Kidney capillary endothelial cell (primary cell): Measurements from ENCODE around the gene SLC35B4.
A peak's percentile ranks its signal among the peaks of the same experiment; 100 is the strongest.

Experiments
- DNase-seq: peaks from one replicate; pipeline ENCODE4 v3.0.0-alpha.2; 2018; ENCODE audit warnings: low spot score

SLC35B4 gene, protein sequence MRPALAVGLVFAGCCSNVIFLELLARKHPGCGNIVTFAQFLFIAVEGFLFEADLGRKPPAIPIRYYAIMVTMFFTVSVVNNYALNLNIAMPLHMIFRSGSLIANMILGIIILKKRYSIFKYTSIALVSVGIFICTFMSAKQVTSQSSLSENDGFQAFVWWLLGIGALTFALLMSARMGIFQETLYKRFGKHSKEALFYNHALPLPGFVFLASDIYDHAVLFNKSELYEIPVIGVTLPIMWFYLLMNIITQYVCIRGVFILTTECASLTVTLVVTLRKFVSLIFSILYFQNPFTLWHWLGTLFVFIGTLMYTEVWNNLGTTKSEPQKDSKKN

DNA sequence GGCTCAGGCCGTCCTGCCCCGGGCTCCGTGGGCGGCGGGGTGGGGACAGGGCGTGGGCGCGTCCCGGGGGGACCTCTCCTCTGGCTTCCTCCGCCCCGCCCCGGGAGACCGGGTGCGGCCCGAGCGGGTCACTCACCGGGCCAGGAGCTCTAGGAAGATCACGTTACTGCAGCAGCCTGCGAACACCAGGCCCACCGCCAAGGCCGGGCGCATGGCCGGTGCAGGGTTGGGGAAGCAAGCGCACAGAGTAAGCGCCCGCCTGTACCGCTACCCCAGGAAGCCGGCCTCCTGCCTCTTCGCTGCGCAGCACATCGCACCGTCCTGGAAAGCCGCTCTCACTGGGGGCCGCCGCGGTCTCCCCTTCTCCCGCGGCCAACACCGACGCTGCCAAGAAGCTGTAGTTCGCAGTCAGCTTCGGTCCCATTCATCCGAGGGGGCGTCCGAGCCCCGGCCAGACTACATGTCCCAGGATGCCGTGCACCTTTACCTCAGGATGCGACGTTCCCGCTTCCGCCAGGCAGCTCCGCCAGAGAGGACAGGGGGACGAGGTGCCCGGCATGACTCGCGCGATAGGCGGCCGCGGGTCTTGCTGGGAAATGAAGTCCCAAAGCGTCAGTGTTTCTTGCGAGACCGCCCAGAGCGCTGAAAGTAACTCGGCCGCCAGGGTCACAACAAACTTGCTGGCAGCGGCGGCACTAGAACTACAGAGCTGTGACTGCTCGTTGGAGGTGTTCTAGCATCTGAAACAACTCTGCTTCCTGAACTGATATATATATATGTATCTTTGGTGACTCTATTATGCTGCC, at the start of gene SLC35B4:
TSS of gene SLC35B4 (minus strand) at position 392 of the 806 bp plus-strand sequence. CDS start at position 213, 179 bp downstream.
- peak; percentile 94 for DNase-seq

DNA sequence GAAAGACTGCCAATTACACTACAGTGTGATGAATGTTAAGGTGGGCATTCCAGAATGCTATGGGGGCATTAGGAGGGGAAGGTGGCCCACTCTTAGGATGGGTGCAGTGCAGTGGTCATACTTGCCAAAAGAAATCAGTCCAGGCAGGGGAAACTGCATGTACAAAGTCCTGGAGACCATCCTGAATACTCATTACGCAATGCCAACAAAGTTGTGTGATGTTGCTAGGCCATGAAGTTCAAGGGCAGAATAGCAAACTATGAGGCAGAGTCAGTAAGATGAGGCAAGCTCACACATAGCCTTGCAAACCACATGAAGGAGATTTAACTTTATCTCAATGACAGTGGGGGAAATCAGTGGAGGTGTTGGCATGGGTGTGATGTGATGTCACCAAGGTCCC, 49.8 kb upstream of the SLC35B4 start:
- no peak for DNase-seq

DNA sequence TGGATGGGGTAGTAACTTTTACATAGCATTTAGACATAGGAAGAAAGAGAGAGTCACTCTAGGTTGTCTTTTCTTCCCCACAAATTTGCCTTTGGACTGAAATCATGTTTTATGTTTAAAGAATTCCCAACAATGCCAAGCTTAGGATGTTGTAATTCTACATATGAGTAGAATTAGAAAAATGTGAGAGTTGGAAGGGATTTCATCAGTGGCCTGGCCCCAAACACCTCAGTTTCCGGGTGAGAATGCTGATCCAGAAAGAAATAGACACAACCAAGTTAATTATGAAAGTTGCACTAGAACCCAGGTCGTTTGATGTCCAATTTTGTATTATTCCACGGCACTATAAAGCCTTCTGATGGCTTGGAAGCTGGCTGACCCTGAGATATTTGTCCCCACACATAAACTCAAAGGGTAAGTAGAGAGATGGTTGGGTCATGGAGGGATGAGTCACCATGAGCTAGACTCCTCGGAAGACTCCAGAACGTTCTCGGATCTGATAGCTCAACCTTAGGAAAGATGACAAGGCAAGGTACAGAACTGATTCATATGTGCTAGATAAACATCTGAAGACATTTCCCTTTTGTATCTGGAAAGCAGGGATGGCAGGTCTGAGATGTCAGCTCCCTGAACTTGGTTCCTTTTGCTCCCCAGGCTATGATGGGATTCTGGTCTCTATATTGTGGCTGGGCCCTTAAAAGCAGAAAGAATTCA, 48.8 kb upstream of the SLC35B4 start:
- DNase-seq = no peak

DNA sequence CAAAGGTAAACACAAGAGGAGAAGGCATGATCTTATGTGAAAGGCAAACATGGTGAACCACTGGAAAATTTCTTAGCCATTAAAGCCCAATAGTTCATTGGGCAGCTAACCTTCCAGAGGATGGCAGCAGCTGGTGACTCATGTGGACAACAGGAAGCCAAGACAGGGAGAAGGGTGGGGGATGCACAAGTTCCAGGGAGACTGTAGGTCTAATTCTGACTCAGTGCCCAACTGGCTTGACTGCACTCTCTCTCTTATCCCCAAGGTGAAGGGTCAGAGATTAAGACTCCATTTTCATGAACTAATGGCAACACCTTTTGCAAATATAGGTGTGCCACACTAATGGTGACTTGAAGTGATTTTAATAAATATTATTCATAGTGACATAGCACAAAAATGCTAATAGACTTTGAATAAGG, 47.9 kb upstream of the SLC35B4 start:
- peak; percentile 65 for DNase-seq

DNA sequence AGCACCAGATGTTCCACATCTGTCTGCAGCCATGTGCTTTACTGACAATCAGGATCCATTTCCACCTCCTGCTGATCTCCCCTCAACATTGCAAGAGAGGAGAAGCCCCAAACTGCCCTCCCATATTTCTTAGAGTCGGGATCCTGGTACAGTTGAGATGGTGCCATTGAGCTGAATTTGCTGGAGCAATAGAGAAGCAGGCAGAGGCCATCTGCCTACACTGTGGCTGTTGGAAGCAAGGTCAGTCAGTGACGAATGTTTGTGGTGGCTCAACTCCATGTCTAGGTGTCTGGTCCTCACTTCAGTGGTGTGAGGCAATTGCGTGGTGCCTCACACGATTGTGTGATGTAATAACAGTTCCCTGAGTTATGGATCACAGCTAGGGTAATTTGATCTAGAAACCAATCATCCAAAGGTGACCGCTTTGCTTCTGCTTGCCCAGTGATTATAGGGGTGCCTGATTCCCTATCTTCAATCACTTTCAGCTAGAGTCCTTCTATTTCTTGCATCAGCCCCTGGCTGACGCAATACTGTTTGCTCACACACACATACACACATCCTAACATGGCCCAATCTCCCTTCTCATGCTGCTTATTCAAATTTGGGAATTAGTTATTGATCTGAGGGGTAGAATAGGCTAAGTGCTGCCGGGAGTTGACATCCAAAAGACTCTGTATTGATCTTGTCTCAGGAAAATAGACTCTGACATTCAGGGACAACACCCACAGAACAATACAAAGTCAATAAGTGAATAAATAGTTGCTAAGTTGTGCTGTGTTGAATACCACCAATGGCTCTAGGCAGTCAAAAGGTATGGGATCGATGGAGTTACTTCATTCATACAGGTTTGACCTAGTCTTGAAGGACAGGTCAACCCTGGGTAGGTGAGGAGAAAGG, 46.1 kb upstream of the SLC35B4 start:
- DNase-seq = no peak

DNA sequence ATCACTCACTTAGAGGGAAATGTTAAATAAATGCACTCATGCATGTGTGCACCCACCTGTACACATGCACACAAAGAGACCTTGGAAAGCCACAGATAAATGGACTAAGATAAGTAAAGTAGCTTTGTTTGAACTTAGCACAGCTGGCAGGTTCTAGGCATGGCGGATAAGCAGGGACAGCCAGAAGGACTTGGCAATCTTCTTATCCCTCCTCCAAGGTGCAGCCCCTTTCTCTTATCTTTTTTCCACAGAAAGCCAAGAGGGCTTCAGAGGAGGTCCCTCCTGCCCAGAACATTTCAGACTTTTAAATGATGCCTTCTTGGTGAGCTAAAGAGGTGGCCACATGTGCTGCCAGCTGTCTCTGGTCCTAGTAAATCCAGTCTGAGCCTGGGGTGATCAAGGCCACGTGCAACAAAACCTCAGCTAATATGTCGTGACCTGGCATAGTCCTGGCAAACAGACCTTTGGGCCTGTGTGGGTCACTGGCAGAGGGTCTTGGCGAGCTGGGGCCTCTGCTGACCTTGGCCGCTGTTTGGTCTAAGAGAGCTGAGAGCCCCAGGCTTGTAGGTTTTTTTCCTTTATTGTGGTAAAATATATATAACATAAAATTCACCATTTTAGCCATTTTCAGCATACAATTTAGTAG, 43.2 kb upstream of the SLC35B4 start:
- no peak for DNase-seq

DNA sequence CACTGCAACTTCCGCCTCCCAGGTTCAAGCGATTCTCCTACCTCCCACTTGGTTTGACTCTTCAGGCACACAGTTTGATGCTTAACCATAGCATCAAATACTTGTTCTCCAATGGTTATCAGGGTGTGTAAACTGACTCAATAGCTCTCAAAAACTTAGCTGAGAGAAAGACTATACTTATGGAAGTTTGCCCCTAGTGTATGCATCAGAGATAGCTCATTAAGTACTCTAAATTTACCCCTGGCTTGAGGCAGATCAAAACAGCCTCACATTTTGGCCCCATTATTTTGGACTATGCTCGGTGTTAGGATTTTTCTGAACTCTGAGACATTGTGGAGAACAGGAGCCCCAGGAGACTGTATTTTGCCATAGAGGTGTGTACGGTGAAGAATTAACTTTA, 40.8 kb upstream of the SLC35B4 start:
- no peak for DNase-seq

DNA sequence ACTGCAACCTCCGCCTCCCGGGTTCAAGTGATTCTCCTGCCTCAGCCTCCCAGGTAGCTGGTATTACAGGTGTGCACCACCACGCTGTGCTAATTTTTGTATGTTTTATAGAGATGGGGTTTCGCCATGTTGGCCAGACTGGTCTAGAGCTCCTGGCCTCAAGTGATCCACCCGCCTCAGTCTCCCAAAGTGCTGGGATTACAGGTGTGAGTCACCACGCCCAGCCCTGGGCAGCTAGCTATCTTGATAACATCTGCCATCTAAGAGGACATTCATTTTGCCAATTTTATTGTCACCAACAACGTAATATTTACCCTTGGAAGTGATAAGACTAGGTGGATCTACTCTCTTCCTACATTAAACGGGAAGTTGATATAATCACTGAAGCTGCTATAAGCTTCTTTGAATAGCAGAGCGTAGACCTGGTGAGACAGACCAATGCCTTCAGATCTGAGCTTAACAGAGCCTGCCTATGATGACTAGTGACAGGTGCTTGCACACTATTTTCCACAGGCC, 39.7 kb upstream of the SLC35B4 start:
- DNase-seq = no peak

DNA sequence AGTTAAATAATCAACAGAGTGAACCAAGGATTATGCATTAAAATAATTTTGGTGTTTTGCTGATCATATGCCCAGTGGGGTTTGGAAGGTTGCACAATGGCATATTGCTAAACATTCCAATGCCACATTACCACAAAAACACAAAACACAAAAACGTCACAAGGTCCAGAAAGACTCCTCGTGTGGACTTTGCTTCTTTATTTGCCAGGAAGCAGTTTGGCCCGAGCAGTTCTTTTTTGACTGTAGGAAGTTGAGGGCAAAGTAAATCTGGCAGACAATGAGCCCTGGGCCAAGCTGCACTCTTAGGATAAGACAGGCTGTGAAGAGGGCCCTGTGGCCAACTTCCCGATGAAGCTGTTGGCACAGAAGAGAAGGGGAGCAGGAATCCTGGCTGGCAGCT, 39.2 kb upstream of the SLC35B4 start:
- no peak for DNase-seq

DNA sequence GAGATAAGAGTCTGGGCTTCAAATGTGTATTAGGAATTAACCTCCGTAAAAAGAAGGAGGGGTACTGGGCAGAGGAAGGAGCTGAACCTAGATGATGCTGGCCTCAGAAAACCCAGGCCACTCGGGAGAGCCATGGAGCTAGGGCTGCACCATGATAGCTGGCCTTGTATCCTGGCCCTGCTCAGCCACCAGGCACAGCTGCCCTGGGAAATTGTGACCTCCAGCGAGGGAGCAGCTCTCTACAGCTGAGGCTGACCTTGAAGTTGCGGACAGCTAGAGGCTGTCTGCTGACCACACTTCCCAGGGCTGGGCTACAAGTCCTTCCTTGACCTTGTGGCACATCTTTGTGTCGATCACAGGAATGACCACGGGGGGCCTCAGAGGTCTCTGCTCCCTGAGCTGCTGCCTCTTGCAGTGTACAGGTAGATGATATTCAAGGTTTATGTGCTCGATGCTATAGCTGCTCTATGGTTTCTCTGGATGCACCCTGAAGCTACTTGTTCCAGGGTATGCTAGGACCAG, 38.3 kb upstream of the SLC35B4 start:
- no peak for DNase-seq

DNA sequence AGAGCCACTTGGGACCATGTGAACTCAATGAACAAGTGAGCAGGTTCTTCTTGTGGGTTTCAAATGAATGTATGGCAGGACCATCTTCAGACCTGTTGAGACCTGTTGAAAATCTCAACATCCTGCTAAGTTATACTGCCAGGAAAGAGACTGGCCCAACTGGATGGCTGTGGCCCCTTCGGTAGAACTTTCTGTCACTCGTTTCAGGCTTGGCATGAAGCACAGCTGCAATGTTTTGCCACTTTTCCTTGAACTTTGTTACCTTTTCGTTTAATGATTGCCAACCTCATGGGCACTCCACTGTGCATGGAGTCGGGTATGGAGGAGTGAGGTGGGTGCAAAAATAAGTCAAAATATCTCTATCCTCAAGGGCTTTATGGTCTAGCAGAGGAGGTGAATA, 36.7 kb upstream of the SLC35B4 start:
- DNase-seq = no peak

DNA sequence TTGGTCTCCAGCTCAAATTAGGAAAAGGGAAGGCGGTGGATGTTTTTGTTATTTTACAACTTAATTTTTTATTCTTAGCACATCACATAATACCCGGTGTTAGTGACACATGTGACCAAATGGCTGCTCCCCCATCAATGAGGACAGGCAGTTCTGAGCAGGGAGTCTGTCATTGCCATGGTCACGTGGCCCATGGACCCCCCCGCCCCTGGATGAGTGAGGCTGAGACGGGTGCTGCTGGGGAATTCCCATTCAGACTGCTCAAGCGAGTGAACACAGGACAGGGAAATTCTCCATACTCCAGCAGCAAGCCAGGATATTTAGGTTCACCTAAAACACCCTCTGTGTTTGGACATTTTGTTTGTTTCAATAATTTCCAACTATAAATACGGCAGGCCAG, 34.7 kb upstream of the SLC35B4 start:
- DNase-seq = no peak

DNA sequence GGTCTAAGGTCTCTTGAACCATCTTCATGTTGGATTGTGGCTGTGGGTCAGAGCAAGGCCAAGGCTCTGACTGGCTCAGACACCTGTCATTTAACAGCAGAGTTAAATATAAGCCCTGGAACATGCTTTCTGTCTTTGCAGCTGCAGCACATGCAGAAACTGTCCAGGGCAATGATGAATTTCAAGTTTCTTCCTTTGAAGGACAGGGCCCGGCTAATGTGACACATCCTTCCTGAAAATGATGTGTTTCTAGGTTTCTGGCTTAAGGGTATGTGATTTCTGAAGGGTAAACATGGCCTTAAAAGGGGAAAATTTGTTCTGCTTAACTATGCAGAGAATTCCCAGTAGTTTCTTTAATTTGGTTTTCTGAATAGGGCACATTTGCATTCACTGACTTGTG, 34.0 kb upstream of the SLC35B4 start:
- DNase-seq = no peak

DNA sequence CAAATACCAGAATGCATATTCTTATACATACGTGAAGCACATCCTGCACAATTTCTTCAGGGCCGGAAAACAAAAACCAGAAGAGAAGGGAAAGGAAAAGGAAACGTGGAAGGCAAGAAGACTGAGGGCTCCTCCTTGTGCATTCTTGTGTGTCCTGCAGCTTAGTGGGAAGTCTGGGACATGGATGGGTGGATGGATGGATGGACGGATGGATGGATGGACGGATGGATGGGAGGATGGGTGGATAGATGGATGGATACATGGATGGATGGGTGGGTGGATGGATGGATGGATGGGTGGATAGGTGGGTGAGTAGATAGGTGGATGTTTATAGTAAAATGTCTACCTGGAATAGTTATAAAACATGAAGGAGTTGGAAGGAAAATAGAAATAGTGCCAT, 30.8 kb upstream of the SLC35B4 start:
- no peak for DNase-seq

DNA sequence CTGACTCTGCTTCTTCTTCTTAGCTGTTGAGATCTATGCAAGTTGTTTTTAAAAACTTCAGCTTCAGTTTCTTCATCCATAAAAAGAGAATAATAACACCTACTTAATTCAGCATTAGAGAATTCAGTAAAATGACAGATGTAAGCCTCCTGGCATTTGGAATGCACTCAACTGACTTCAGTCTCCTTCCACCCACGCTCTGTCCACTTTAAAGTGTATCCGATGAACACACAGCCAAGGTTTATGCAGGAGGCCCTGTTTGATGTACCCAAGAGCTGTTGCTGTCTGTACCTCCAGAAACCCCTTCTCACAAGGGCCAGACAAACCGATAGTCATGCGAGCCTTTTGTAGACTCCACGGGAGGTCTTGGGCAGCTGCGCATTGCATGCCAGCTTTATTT, 27.1 kb upstream of the SLC35B4 start:
- DNase-seq = no peak

DNA sequence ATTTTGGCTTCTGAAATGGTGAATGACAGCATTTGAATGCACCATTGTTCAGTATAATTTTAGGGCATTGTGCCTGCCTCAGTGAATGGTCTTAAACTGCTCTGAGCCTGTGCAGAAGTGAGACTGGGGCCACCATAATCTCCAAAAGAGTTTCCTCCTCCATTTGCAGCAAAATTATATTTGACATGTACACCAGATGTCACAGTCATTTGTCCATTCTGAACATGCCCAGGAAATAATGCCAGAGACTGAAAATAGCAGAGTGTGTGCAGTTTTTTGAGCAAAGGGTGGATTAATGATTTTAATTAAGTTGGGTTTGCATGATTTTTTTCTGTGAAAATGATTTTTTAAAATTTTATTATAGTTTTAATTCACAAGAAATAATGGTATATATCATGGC, 26.4 kb upstream of the SLC35B4 start:
- no peak for DNase-seq

DNA sequence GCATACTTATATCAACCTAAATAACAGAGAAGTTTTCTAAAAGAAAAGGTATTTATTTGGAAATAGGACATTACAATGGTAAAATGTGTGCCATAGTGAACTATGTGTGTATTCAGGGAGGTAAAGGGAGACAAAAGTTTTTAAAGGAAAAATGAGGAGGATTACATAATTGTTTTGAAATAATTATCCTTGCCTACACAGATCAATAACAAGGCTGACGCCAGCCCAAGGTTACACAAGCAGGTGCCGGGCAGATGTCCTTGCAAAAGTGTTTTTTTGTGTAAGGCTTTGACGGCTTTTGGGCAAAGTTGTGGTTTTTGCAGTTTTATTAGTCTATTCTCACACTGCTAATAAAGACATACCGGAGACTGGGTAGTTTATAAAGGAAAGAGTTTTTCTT, 22.7 kb upstream of the SLC35B4 start:
- no peak for DNase-seq

DNA sequence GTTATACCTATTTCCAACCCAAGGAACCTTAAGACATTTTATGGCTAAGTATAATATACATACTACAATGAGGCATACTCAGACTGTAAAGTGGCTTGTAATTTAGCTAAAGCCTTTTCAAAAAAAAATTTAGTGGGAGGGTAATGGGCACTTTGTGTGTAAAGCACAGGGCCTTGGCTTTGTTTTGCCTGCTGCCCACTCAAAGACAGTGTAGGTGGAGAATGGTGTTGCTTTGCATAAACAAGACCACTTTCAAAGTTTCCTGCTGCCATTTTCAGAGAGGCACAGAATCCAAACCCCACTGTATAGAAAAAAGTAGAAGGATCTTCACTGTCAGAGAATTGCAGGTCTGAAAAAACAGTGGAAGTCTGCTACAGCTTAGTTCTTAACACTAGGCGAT, 21.2 kb upstream of the SLC35B4 start:
- DNase-seq = no peak

DNA sequence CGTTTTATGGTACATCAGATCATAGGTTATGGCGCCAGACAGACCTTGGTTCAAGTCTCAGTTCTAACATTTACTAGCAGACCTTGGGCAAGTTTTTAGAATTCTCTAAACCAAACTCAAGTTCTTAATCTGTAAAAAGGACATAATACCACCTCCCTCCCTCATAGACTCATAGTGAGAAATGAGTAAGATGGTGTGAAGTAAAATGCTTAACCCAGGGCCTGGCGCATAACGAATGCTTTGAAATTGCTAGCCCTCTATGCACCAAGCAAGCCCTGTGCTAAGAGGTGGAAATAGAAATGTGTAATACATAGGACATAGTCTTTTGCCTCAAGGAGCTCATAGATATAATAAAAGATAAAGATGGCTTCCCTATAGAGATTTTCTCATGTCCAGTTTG, 17.7 kb upstream of the SLC35B4 start:
- no peak for DNase-seq

DNA sequence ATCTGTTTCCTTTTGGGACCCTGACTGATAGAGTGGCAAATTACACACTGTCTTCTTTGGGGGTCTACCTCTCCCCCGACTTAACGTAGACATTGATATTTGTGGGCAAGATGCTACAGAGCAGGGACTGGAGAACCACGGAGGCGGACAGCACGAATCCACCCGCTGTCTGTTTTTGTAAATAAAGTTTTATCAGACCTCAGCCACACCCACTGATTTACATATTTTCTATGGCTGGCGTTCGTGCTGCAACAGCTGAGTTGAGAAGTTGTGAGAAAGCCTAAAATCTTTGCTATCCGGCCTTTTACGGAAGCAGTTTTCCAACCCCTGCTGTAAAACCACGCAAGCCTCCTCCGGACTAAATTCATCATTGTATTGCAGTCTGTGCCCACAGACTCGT, 17.2 kb upstream of the SLC35B4 start:
- no peak for DNase-seq

DNA sequence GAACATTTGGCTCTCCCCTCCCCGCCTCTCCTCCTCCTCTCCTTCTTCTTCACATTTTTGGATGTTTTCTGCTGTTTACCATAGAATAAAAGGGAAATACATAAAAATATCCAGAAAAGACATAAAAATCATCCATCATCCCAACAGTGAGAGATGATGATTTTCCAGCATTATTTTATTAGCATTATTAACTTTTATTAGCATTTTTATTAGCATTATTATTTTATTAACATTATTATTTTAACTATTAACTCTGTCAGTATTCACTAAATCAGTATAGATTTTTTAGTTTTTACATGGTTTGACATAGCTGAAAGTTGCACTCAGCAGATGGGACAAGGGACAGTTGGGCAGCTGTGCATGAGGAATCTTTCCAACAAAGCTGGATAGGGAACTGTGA, 16.2 kb upstream of the SLC35B4 start:
- DNase-seq = no peak
